Measurements from ENCODE around the gene SLC24A4. TPM values are rescaled to one million over a fixed set of nuclear protein-coding genes. Genes with fewer than 3 reads are reported as not detected.
A peak's percentile ranks its signal among the peaks of the same experiment; 100 is the strongest.

The SLC24A4 gene
- total RNA-seq, 1 experiment from 2014 or later = not detected

GRCh38 chr14:92502541-92503286, 179.7 kb downstream of the SLC24A4 start:
- ChIA-PET CTCF (no interaction called here), POLR2A (no interaction called here), RAD21 (ENCODE audit: low non-redundant PET in 1 of 2, low total read pairs in 2 of 2, uncharacterized antibody in 2 of 2, unreplicated experiment in 2 of 2) (no interaction called here)
- Histone ChIP-seq H4K20me1 (ENCODE audit: insufficient read depth) (no peaks in the 10 kb centered on the region), H3K4me1 (ENCODE audit: control insufficient read depth in 1 of 2, insufficient read depth in 2 of 2, low read length in 2 of 2) (peaks cover 42 to 81% of the 10 kb centered on the region in 2 experiments), H3K4me2 (ENCODE audit: low read length) (peak overlapping the region; percentile 65), H3K9ac (ENCODE audit: low read length) (peak overlapping the region; percentile 31), H2AFZ (ENCODE audit: low read depth, low read length, poor library complexity, severe bottlenecking) (no peak overlapping the region), H3K27me3 (ENCODE audit: insufficient read depth, low read length) (no peaks in the 10 kb centered on the region), H3K4me3 (replicated peaks in 1 of 2; ENCODE audit: low read depth in 1 of 2, low read length in 2 of 2) (no peak overlapping the region), H3K9me3 (ENCODE audit: control insufficient read depth in 1 of 2, insufficient read depth in 1 of 2, low read depth in 1 of 2, low read length in 2 of 2) (no peaks in the 10 kb centered on the region), H3K36me3 (ENCODE audit: control insufficient read depth in 1 of 2, insufficient read depth in 2 of 2, low read length in 2 of 2) (no peaks in the 10 kb centered on the region), H3K79me2 (ENCODE audit: insufficient read depth, low read length) (no peaks in the 10 kb centered on the region), H3K9me2 (ENCODE audit: insufficient read depth) (no peaks in the 10 kb centered on the region), H3K27ac (ENCODE audit: low read depth, low read length) (peak overlapping the region; percentile 52; the same call in 1 of the 2 replicates)
- no peak for DNase-seq (ENCODE audit: low read depth, low spot score)
- BruUV-seq (replicated peaks) = no TSS peak
- no peak for ATAC-seq
- intact Hi-C loops (cut with micrococcal nuclease) = no loop called here
- TF ChIP-seq EZH2 (IDR thresholded peaks at IDR 0.05) (no peak), SRF (IDR thresholded peaks at IDR 0.05; ENCODE audit: low read depth) (no peak), POLR2AphosphoS5 (IDR thresholded peaks at IDR 0.05; ENCODE audit: low read depth, low read length) (no peak), ZFX (IDR thresholded peaks at IDR 0.05) (no peak), SP1 (IDR thresholded peaks at IDR 0.05; ENCODE audit: low read depth) (no peak), ZBTB33 (IDR thresholded peaks at IDR 0.05; ENCODE audit: extremely low read depth, insufficient replicate concordance, low read length) (no peak), CTCF (IDR thresholded peaks at IDR 0.05 in 2 of 3, conservative IDR thresholded peaks at IDR 0.05 in 1 of 3; ENCODE audit: borderline replicate concordance in 1 of 3, insufficient read depth in 1 of 3, low read depth in 2 of 3, low read length in 2 of 3) (no peak)
